CD8-positive, alpha-beta memory T cell (primary cell): ENCODE data around the gene CCDC182. TPM values are rescaled to one million over a fixed set of nuclear protein-coding genes. Genes with fewer than 3 reads are reported as not detected.

Experiments used
- CTCF ChIA-PET: fragments of 350-600 bp; sonication (Branson Sonifier 250); formaldehyde crosslinking; loops from one replicate; lab custom pipeline; 2021; ENCODE audit warnings: antibody characterized with exemption; lab: Charles Lee
- POLR2A ChIA-PET: fragments of 350-600 bp; sonication (Branson Sonifier 250); formaldehyde crosslinking; loops from one replicate; lab custom pipeline; 2021; ENCODE audit warnings: antibody characterized with exemption; lab: Charles Lee
- DNase-seq, 5 donors: peaks; one replicate each; pipeline versions ENCODE4 v3.0.0 to v3.0.0-alpha.2; 2020 to 2022; ENCODE audit warnings: mixed read lengths in 1 of 5
- H3K27ac ChIP-seq: one replicate; pipeline ENCODE4 v1.7.0; 2013; ENCODE audit warnings: low read depth, mild to moderate bottlenecking, low read length, moderate library complexity
- H3K27me3 ChIP-seq: 2 replicates; pipeline ENCODE4 v1.7.0; 2013; ENCODE audit warnings: low read length, mild to moderate bottlenecking; ENCODE audit not compliant: insufficient read depth, poor library complexity, severe bottlenecking
- H3K36me3 ChIP-seq: 2 replicates; pipeline ENCODE4 v1.7.0; 2013; ENCODE audit warnings: mild to moderate bottlenecking, low read length, moderate library complexity; ENCODE audit not compliant: insufficient read depth
- H3K4me1 ChIP-seq: 2 replicates; pipeline ENCODE4 v1.7.0; 2013; ENCODE audit warnings: mild to moderate bottlenecking, low read length, moderate library complexity; ENCODE audit not compliant: insufficient read depth
- H3K4me3 ChIP-seq: 2 replicates; pipeline ENCODE4 v1.7.0; 2013; ENCODE audit warnings: mild to moderate bottlenecking, low read length
- H3K9me3 ChIP-seq: 2 replicates; pipeline ENCODE4 v1.7.0; 2013; ENCODE audit warnings: mild to moderate bottlenecking, low read length
- H3K27ac Mint-ChIP-seq, 8 donors: one replicate each; pipeline ENCODE4 v1.8.0; 2020 to 2021; ENCODE audit warnings: mixed read lengths in 8 of 8, mild to moderate bottlenecking in 6 of 8, inconsistent platforms in 3 of 8, moderate library complexity in 3 of 8
- H3K27me3 Mint-ChIP-seq, 2 donors: one replicate each; pipeline ENCODE4 v1.8.0; 2020 to 2021; ENCODE audit warnings: mixed read lengths in 2 of 2, mild to moderate bottlenecking in 1 of 2, moderate library complexity in 1 of 2
- H3K36me3 Mint-ChIP-seq, 3 donors: one replicate each; pipeline ENCODE4 v1.8.0; 2020 to 2021; ENCODE audit warnings: mixed read lengths in 3 of 3, inconsistent platforms in 1 of 3, mild to moderate bottlenecking in 1 of 3
- H3K4me1 Mint-ChIP-seq, 3 donors: one replicate each; pipeline ENCODE4 v1.8.0; 2020 to 2021; ENCODE audit warnings: mixed read lengths in 3 of 3, inconsistent platforms in 1 of 3, mild to moderate bottlenecking in 1 of 3
- H3K4me3 Mint-ChIP-seq, 7 donors: one replicate each; pipeline ENCODE4 v1.8.0; 2020 to 2021; ENCODE audit warnings: mixed read lengths in 7 of 7, mild to moderate bottlenecking in 6 of 7, moderate library complexity in 4 of 7, inconsistent platforms in 2 of 7
- H3K9me3 Mint-ChIP-seq, 5 donors: one replicate each; pipeline ENCODE4 v1.8.0; 2020 to 2022; ENCODE audit warnings: mixed read lengths in 5 of 5, mild to moderate bottlenecking in 3 of 5, moderate library complexity in 2 of 5, inconsistent platforms in 1 of 5
- polyA plus RNA-seq: library from polyadenylated mRNA; unstranded; fragments of 300-500 nt; fragmentation: Illumina TruSeq; gene quantifications from one replicate; pipeline ENCODE4 v1.2.3, GENCODE V29; 2021
- total RNA-seq, 2 experiments: library from RNA; stranded (reverse); gene quantifications; one replicate each; pipeline ENCODE4 v1.2.3, GENCODE V29; 2021

The CCDC182 gene
- total and polyA plus RNA-seq, 3 experiments from 2014 or later = not detected

GRCh38 chr17:57733085-57733484, 12.0 kb downstream of the CCDC182 start:
- POLR2A ChIA-PET = interaction anchor here (0.6 kb wide), 1 partner anchor 617 kb away, joined by 3 read pairs; no protein-coding TSS in a partner anchor

GRCh38 chr17:57732062-57732461, 13.0 kb downstream of the CCDC182 start:
- H3K4me1 Mint-ChIP-seq = peaks cover 0 to 2% (median 0%) of the 10 kb centered on the region in 3 donors
- CTCF ChIA-PET = no interaction called here

More at GRCh38 chr17:57733085-57733484, 12.0 kb downstream of the CCDC182 start:
- H3K4me3 ChIP-seq = no peak overlapping the region
- H3K27me3 ChIP-seq = no peaks in the 10 kb centered on the region
- H3K27ac ChIP-seq = no peak overlapping the region
- no peak overlapping the region for H3K4me3 Mint-ChIP-seq
- no peaks in the 10 kb centered on the region for H3K36me3 Mint-ChIP-seq
- no peaks in the 10 kb centered on the region for H3K36me3 ChIP-seq
- no peaks in the 10 kb centered on the region for H3K9me3 Mint-ChIP-seq
- CTCF ChIA-PET = no interaction called here
- no peaks in the 10 kb centered on the region for H3K9me3 ChIP-seq
- H3K27ac Mint-ChIP-seq = no peak overlapping the region
- peaks cover 0 to 2% (median 0%) of the 10 kb centered on the region in 3 donors for H3K4me1 Mint-ChIP-seq
- H3K27me3 Mint-ChIP-seq = peaks cover 3 to 8% of the 10 kb centered on the region in 2 donors
- no peaks in the 10 kb centered on the region for H3K4me1 ChIP-seq
- no peak for DNase-seq

GRCh38 chr17:57730026-57730701, 14.9 kb downstream of the CCDC182 start:
- Mint-ChIP-seq H3K36me3 (no peaks in the 10 kb centered on the region), H3K27me3 (peaks cover 3 to 8% of the 10 kb centered on the region in 2 donors), H3K4me1 (peaks cover 0 to 2% (median 0%) of the 10 kb centered on the region in 3 donors), H3K4me3 (no peak overlapping the region), H3K27ac (no peak overlapping the region), H3K9me3 (no peaks in the 10 kb centered on the region)
- DNase-seq = no peak
- no peaks in the 10 kb centered on the region for H3K27me3 ChIP-seq
- no peaks in the 10 kb centered on the region for H3K36me3 ChIP-seq
- CTCF ChIA-PET = no interaction called here
- H3K4me3 ChIP-seq = no peak overlapping the region
- H3K9me3 ChIP-seq = no peaks in the 10 kb centered on the region
- POLR2A ChIA-PET = no interaction called here
- no peak overlapping the region for H3K27ac ChIP-seq
- H3K4me1 ChIP-seq = no peaks in the 10 kb centered on the region

More at GRCh38 chr17:57732062-57732461, 13.0 kb downstream of the CCDC182 start:
- no peak for DNase-seq
- Histone ChIP-seq H3K36me3 (no peaks in the 10 kb centered on the region), H3K27me3 (no peaks in the 10 kb centered on the region), H3K27ac (no peak overlapping the region), H3K4me3 (no peak overlapping the region), H3K9me3 (no peaks in the 10 kb centered on the region), H3K4me1 (no peaks in the 10 kb centered on the region)
- Mint-ChIP-seq H3K4me3 (no peak overlapping the region), H3K9me3 (no peaks in the 10 kb centered on the region), H3K27me3 (peaks cover 3 to 8% of the 10 kb centered on the region in 2 donors), H3K36me3 (no peaks in the 10 kb centered on the region), H3K27ac (no peak overlapping the region)
- POLR2A ChIA-PET = no interaction called here

GRCh38 chr17:57727630-57728175, 17.4 kb downstream of the CCDC182 start:
- H3K4me3 ChIP-seq = no peak overlapping the region
- ChIA-PET POLR2A (no interaction called here), CTCF (interaction anchor here (0.9 to 1.4 kb wide), 4 partner anchors 8 to 13 kb away, joined by 3 to 4 read pairs (median 3); no protein-coding TSS in a partner anchor)
- no peaks in the 10 kb centered on the region for H3K36me3 ChIP-seq
- DNase-seq = no peak
- no peaks in the 10 kb centered on the region for H3K27me3 ChIP-seq
- H3K9me3 ChIP-seq = no peaks in the 10 kb centered on the region
- Mint-ChIP-seq H3K4me3 (no peak overlapping the region), H3K9me3 (no peaks in the 10 kb centered on the region), H3K36me3 (no peaks in the 10 kb centered on the region), H3K27ac (peak overlapping the region in 2 of 8 donors; percentile 52), H3K27me3 (peaks cover 3 to 4% of the 10 kb centered on the region in 2 donors), H3K4me1 (peaks cover 0 to 8% (median 8%) of the 10 kb centered on the region in 3 donors)
- no peaks in the 10 kb centered on the region for H3K4me1 ChIP-seq
- H3K27ac ChIP-seq = no peak overlapping the region

- H3K27me3 ChIP-seq = no peaks in the 10 kb centered on the region
- no peak overlapping the region for H3K4me3 Mint-ChIP-seq
- no peaks in the 10 kb centered on the region for H3K9me3 Mint-ChIP-seq
- H3K4me1 Mint-ChIP-seq = peaks cover 0 to 8% (median 8%) of the 10 kb centered on the region in 3 donors
- ChIA-PET POLR2A (no interaction called here), CTCF (interaction anchor here (1.0 to 1.3 kb wide), 2 partner anchors 13 to 21 kb away, joined by 3 to 4 read pairs; no protein-coding TSS in a partner anchor)
- H3K27ac ChIP-seq = no peak overlapping the region
- H3K9me3 ChIP-seq = no peaks in the 10 kb centered on the region
- H3K36me3 Mint-ChIP-seq = no peaks in the 10 kb centered on the region
- peaks cover 3 to 4% of the 10 kb centered on the region in 2 donors for H3K27me3 Mint-ChIP-seq
- no peak for DNase-seq
- no peaks in the 10 kb centered on the region for H3K36me3 ChIP-seq
- H3K4me1 ChIP-seq = no peaks in the 10 kb centered on the region
- no peak overlapping the region for H3K4me3 ChIP-seq
- H3K27ac Mint-ChIP-seq = no peak overlapping the region
Observed at GRCh38 chr17:57726838-57727237, 18.3 kb downstream of the CCDC182 start.

GRCh38 chr17:57726213-57726790, 18.8 kb downstream of the CCDC182 start:
- H3K4me3 ChIP-seq = no peak overlapping the region
- POLR2A ChIA-PET = no interaction called here
- Mint-ChIP-seq H3K9me3 (no peaks in the 10 kb centered on the region), H3K27ac (no peak overlapping the region), H3K4me3 (no peak overlapping the region), H3K27me3 (peaks cover 3 to 4% of the 10 kb centered on the region in 2 donors), H3K36me3 (no peaks in the 10 kb centered on the region), H3K4me1 (peaks cover 0 to 8% (median 8%) of the 10 kb centered on the region in 3 donors)
- no peaks in the 10 kb centered on the region for H3K27me3 ChIP-seq
- no peaks in the 10 kb centered on the region for H3K4me1 ChIP-seq
- CTCF ChIA-PET = interaction anchor here (1.0 to 1.3 kb wide), 2 partner anchors 14 to 21 kb away, joined by 3 to 4 read pairs; no protein-coding TSS in a partner anchor
- H3K27ac ChIP-seq = no peak overlapping the region
- no peaks in the 10 kb centered on the region for H3K36me3 ChIP-seq
- no peak for DNase-seq
- H3K9me3 ChIP-seq = no peaks in the 10 kb centered on the region

GRCh38 chr17:57724729-57725125, 20.4 kb downstream of the CCDC182 start:
- Histone ChIP-seq H3K9me3 (no peaks in the 10 kb centered on the region), H3K36me3 (no peaks in the 10 kb centered on the region), H3K27me3 (no peaks in the 10 kb centered on the region), H3K4me1 (no peaks in the 10 kb centered on the region), H3K27ac (no peak overlapping the region), H3K4me3 (no peak overlapping the region)
- H3K27me3 Mint-ChIP-seq = peaks cover 0 to 3% of the 10 kb centered on the region in 2 donors
- H3K9me3 Mint-ChIP-seq = no peaks in the 10 kb centered on the region
- H3K4me1 Mint-ChIP-seq = peaks cover 0 to 8% (median 6%) of the 10 kb centered on the region in 3 donors
- no peaks in the 10 kb centered on the region for H3K36me3 Mint-ChIP-seq
- H3K4me3 Mint-ChIP-seq = no peak overlapping the region
- no peak for DNase-seq
- peak overlapping the region in 1 of 8 donors; percentile 33 for H3K27ac Mint-ChIP-seq
- ChIA-PET CTCF (no interaction called here), POLR2A (no interaction called here)
